ENCODE data around the gene MEG3. TPM values are rescaled to one million over a fixed set of nuclear protein-coding genes. Genes with fewer than 3 reads are reported as not detected.

Gene MEG3
- total RNA-seq, 2 donors from 2014 or later: 10.3 to 11.0 TPM

DNA sequence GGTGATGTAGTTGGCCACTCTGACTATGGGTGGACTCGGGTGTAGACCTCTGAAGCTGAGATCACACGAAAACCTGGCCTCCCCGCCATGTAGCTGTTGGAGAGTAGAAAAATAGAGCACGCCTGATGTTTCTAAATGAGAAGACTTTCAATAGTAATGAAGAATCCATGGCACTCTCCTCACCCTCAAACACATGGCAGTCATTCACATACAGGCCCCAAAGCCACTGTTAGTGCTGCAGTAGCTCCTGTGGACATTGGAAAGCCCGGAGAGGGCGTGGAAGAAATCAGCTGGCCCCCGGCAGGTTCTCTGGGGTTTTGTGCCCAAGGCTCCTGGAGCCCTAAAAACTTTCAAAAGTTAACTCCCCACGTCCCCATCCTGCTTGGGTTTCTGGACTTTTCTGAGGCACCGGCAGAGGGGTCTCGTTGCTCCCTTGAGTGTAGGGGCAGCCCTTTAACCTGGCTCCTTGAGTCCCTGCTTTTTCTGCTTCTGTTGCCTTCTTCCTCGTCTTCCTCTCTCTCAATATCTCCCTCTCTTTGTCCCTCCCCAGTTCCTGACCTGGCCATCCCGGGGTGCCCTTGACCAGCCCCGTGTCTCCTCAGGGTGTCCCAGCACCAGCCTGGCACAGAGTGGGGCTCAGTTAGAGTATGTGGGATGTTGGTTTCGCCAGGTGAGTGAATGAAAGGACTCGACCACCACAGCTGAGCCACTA, 8.3 kb downstream of the MEG3 start:
- Histone ChIP-seq H3K9me3 (no peaks in the 10 kb centered on the region), H3K27ac (no peak overlapping the region), H3K4me1 (no peaks in the 10 kb centered on the region), H3K36me3 (no peaks in the 10 kb centered on the region), H3K27me3 (no peaks in the 10 kb centered on the region), H3K9ac (ENCODE audit: low read depth in 2 of 2, low read length in 2 of 2) (no peak overlapping the region), H3K4me3 (no peak overlapping the region)
- TF ChIP-seq, protein P1, sequence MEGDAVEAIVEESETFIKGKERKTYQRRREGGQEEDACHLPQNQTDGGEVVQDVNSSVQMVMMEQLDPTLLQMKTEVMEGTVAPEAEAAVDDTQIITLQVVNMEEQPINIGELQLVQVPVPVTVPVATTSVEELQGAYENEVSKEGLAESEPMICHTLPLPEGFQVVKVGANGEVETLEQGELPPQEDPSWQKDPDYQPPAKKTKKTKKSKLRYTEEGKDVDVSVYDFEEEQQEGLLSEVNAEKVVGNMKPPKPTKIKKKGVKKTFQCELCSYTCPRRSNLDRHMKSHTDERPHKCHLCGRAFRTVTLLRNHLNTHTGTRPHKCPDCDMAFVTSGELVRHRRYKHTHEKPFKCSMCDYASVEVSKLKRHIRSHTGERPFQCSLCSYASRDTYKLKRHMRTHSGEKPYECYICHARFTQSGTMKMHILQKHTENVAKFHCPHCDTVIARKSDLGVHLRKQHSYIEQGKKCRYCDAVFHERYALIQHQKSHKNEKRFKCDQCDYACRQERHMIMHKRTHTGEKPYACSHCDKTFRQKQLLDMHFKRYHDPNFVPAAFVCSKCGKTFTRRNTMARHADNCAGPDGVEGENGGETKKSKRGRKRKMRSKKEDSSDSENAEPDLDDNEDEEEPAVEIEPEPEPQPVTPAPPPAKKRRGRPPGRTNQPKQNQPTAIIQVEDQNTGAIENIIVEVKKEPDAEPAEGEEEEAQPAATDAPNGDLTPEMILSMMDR (IDR thresholded peaks at IDR 0.05): no peak
- no peak for DNase-seq
- intact Hi-C loops (cut with DNase I): no loop called here

DNA sequence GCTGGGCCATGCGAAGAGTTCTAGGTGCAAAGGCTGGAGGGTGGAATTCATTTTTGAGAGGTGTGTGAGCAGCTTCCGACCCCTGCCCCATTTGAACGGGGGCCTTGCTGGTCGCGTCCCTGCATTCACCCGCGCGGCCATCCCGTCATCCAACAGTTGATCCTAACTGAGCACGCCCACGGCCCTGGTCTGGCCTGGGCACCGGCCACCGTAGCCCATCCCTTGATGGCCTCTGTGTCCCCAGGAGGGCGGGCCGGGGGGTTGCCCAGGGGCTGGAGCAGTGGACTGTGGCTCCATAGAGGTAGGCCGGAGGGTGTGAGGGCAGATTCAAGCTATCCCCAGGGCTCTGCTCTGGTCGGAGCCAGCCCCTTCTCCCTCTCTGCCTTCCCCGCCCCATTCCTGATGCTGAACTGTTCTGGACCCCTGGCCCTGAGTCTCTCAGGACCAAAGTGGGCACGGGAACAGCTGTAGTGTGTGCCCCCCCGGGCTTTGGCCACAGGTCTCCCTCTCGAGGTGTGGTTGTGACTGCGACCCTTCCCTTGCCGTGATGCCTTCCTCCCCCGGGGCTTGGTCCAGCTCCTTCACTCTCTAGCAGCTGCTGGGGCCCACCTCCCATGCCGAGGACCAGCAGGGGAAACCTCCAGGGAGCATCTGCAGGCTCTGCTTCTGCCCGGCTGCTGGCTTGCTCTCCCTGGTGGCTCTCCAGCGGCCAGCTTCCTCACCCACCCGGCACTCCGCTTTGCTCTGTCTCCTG, 9.1 kb downstream of the MEG3 start:
- no peak for DNase-seq
- Histone ChIP-seq H3K27ac (no peak overlapping the region), H3K27me3 (no peaks in the 10 kb centered on the region), H3K4me1 (no peaks in the 10 kb centered on the region), H3K9ac (ENCODE audit: low read depth in 2 of 2, low read length in 2 of 2) (no peak overlapping the region), H3K9me3 (no peaks in the 10 kb centered on the region), H3K4me3 (no peak overlapping the region), H3K36me3 (no peaks in the 10 kb centered on the region)
- intact Hi-C loops (cut with DNase I): no loop called here
- TF ChIP-seq, protein P1 (IDR thresholded peaks at IDR 0.05): no peak

DNA sequence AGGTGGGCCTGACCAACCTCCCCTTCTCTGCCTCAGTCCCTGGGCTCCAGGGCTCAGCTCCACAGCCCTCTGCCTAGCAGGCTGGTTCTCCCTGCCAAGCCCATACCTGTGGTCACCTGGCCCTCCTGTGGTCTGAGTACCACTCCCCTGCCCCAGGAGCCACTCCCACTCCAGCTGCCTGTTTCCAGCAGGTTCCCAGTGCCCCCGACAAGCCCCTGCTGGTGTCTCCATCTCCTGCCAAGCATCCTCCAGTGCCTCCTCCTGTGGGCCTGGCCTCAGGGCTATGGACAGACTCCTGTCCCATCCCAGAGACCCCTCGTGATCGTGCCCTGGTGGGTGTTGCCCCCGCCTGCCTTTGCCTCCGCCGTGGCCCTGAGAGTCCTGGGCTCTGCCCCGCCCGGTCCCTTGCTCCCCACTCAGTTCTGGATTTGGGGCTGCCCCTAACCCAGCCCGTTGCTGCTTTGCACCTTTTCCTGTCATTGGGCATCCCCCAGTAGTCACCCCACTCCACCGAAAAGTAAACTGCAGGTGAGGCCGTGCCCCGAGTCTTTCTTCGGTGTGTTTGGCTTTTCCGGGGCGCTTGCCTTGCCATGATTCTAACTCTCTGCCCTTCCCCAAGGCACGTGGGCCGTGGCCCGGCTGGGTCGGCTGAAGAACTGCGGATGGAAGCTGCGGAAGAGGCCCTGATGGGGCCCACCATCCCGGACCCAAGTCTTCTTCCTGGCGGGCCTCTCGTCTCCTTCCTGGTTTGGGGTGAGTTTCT, 9.8 kb downstream of the MEG3 start:
- DNase-seq: no peak
- Histone ChIP-seq H3K9me3 (no peaks in the 10 kb centered on the region), H3K36me3 (no peaks in the 10 kb centered on the region), H3K4me1 (no peaks in the 10 kb centered on the region), H3K9ac (ENCODE audit: low read depth in 2 of 2, low read length in 2 of 2) (no peak overlapping the region), H3K4me3 (no peak overlapping the region), H3K27me3 (no peaks in the 10 kb centered on the region), H3K27ac (no peak overlapping the region)
- intact Hi-C loops (cut with DNase I): no loop called here
- TF ChIP-seq, protein P1 (IDR thresholded peaks at IDR 0.05): no peak

DNA sequence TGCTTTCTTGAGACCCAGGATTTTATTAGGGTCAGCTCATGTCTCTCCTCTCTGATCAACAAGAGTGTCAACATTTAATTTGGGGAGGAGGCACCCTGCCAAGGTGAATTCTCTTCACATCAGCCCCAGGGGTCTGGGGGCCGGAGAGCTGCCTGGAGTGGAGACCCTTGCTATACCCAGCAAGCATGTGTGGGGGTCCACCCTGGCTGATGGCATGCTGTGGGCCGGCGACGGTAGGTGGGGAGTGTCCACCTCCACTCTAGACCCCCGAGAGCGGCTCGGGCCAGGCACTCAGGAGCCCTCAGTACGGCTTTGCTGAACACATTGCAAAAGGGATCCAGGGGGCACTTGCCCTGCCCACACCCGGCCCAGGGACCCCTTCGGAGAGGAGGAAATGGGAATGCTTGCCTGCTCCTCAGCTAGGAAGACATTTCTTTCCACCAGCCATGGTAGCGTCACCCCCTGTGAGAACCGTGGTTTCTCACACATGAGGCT, 10.4 kb downstream of the MEG3 start:
- Histone ChIP-seq H3K27ac (no peak overlapping the region), H3K4me3 (no peak overlapping the region), H3K9me3 (no peaks in the 10 kb centered on the region), H3K9ac (ENCODE audit: low read depth in 2 of 2, low read length in 2 of 2) (no peak overlapping the region), H3K27me3 (no peaks in the 10 kb centered on the region), H3K36me3 (no peaks in the 10 kb centered on the region), H3K4me1 (no peaks in the 10 kb centered on the region)
- intact Hi-C loops (cut with DNase I): no loop called here
- DNase-seq: no peak
- TF ChIP-seq, protein P1 (IDR thresholded peaks at IDR 0.05): no peak
